NB4 (cell line): Measurements from ENCODE around the gene WDR37.

Experiments used
- CTCF ChIP-seq: IDR thresholded peaks from one replicate; pipeline ENCODE4 v1.5.1; 2012; ENCODE audit warnings: low read depth, low read length
- POLR2A ChIP-seq: IDR thresholded peaks from 2 replicates; pipeline ENCODE4 v1.6.1; 2011; ENCODE audit warnings: mild to moderate bottlenecking; ENCODE audit not compliant: insufficient read length; ENCODE audit errors: extremely low read depth

- TF ChIP-seq CTCF, result no peak
- TF ChIP-seq POLR2A, result no peak
Measured at GRCh38 chr10:1132584-1132983, 76.4 kb downstream of the WDR37 start.
